Left forelimb (tissue), 1 donor: Measurements from ENCODE around the gene HDAC1.

ENCODE experiments used
- DNase-seq: peaks from one replicate; pipeline ENCODE4 v3.0.0-alpha.2; 2018; ENCODE audit warnings: low spot score

HDAC1 gene

DNA sequence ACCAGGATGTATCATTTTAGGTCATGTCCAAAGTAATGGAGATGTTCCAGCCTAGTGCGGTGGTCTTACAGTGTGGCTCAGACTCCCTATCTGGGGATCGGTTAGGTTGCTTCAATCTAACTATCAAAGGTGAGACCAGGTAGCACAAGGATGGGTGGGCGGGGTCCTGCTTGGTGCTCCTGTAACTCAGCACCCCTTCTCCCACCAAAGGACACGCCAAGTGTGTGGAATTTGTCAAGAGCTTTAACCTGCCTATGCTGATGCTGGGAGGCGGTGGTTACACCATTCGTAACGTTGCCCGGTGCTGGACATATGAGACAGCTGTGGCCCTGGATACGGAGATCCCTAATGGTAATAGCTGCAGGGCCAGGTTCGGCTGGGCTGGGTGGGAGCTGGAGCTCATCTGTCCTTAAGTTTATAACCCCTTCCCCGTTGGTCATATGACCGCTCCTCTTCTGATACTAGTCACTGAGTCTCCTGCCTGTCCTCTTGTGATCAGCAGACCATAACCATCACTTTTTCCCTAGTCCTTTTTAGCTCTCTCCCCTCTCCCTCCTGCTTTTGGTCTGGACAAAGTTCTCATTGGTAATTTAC is 38.8 kb downstream of the HDAC1 start:
- no peak for DNase-seq

DNA sequence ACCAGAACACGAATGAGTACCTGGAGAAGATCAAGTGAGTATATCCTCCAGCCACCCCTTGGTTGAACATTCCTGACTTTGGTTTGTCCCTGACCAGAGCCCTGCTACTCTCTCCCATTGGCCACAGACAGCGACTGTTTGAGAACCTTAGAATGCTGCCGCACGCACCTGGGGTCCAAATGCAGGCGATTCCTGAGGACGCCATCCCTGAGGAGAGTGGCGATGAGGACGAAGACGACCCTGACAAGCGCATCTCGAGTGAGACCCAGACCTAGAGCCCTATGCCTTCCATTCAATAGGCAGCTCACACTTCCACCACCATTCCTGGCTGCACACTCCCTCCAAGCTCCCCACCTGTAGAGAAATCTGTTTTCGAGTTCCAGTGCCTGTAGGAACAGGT is 39.7 kb downstream of the HDAC1 start:
- no peak for DNase-seq

DNA sequence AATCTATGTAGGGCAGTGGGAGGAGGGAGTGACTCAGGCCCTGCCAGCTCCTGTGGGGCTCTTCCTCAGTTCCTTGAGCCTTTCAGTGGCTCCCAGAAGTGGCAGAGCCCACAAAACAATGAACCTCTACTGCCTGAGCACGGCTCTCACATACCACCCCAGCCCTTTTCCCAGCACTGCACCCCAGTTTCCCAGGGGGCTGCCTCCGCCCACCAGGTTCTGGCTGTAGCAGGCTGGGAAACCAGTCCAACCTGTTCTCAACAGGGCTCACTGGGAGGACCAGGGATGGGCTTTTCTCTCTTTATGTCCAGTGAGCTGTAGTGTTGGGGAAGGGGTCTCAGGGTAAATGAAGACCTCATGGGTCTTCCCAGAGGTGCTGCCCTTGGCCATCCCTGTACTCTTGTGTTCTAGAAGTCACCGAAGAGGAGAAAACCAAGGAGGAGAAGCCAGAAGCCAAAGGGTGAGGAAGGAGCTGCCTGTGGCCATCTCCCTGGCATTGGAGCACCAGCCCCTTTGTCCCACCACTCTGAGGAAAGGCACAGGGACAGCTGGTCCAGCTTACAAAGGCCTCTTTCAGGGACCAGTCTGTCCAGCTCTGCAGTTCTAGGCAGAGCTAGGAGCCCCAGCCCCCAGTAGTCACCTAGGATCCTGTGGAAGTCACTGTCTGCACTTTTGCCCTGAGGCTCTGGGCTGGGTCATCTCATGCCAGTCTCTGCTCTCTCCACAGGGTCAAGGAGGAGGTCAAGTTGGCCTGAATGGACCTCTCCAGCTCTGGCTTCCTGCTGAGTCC is 40.6 kb downstream of the HDAC1 start:
- DNase-seq, result no peak

DNA sequence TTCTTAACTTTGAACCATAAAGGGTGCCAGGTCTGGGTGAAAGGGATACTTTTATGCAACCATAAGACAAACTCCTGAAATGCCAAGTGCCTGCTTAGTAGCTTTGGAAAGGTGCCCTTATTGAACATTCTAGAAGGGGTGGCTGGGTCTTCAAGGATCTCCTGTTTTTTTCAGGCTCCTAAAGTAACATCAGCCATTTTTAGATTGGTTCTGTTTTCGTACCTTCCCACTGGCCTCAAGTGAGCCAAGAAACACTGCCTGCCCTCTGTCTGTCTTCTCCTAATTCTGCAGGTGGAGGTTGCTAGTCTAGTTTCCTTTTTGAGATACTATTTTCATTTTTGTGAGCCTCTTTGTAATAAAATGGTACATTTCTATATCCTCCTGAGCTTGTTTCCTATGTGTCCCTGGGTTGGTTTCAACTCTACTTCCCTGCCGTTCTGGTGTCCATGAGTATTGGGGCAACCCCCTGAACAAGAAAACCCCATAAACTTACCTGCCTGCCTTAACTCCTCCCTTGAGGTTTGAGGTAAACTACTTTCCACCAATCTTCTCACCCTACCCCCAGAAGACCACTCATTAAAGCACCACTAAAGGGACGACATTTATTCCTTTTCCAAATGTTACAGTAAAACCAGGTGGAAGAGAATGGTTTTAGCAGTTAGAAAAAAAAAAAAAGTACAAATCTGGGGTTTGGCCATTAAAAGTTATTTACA is 41.5 kb downstream of the HDAC1 start:
- DNase-seq, result no peak

DNA sequence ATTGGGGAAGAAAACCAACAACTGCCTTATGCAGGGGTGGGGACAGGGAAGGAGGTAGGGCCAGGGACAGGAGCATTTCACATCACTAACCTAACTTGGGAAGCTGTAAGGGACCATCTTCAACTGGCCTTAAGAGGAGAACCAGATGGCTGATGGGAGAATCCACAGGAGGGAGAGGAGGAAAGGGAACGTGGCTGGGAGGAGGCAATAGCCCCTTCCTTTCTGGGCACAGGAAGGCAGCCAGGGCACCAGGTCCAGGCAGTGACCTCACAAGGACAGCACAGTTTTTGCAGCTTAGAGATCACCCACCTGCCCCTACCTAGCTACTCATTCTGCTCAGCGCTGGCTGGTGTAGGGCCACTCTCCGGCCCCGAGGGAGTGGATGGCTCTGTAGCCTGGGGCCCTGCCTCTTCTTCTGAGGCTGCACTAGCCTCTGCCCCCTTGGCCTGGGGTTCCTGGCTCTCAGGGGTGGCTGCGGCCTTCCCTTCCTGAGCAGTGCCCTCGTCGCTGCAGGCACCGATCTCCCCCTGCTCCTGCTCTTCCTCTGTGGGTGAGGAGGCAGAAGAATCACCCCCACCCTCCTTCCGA is 42.5 kb downstream of the HDAC1 start:
- no peak for DNase-seq

DNA sequence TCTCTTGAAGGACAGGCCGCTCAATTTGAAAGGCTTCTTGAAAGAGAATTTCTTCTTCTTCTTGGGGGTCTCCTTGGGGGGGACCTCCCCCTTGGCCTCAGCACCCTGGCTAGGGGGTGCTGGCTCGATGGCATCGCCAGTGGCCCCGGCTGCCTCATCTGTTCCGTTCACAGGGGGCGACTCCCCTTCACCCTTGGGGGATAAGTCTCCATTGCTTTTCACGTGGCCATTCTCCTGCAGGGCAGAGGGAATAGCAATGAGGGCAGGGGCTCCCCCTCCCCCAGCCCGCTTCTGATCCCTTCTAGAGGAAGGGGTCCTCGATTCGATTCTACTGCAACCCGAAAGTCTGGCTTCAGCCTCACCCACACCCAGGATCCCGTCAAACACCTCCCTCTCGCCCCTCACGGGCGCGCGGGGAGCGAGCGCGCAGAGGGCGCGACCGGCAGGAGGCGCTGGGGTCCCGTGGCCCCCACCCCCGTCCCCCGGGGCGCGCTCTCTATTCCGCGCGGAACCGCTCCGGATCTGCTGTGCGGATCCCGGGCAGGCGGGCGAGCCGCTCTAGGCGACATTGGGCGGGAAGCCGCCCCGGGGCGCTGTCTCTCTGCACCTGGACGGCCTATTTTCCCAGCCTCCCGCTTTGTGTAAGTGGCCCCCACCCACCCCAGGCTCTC is 43.1 kb downstream of the HDAC1 start:
- no peak for DNase-seq

DNA sequence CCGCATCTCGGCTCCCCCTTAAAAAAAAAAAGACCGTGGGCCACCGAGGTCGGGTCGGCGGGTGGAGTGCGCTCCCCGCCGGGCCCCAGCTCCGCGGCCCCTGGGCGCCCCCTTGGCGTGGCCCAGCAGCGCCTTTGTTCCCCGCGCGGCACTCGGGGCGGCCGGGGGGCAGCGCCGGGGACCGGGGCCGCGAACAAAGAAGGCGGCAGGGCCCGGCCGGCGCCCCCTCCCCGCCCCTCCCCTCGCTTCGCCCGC is 43.6 kb downstream of the HDAC1 start:
- no peak for DNase-seq

DNA sequence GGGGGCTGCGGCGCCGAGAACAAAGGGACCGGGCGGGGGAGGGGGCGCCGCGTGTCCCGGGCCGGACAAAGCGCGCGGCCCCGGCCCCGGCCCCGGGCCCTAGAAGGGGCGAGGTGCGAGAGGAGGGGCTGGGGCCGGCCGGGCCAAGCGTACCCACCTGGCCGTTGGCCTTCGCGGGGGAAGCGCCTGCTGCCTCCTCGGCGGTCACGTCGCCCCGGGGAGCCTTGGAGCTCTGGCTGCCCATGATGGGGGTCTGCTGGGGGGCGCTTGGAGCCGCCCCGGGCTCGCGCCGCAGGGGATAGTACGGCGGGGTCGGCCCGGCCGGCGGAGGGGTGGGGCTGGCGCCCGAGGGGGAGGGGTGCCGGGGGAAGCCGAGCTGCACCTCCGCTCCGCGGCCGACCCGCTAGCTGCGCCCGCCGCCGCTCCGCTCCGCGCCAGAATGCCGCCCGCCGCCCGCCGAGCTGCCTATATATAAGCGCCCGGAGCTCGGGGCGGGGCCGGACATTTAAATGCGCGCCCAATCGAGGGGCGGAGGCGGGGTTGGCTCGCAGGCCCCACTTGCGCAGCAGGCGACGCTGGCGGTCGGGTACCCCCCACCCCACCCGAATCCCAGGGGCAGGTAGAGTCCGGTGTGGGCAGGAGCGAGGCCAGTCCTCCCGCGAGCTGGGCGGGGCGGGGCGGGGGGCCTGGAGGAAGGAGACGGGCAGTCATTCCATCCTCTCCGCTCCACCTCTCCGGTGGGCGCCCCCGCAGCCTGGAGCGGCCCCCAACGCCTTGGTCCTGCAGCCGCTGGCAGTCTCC is 44.1 kb downstream of the HDAC1 start, which contains the start of gene MARCKSL1:
MARCKSL1 (minus strand) TSS at position 444 of the 801 bp plus-strand sequence; CDS start at position 244, 200 bp downstream.
- DNase-seq, result peak; percentile 92

DNA sequence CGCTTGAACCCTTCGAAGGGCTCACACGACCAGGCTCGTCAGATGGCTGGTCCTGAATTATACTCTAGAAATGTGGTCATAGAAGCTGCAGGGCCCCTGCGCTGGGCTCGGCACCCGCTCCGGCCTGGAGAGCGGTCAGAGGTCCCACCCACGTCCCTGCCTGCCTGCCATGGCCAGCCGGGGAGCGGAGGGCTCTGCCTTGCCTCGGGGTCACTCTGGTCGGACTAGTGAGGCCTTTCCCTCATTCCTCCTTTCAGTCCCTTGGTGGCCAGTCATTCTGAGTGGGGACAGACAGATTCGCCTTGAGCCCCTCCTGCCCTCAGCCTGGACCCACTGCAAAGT is 44.7 kb downstream of the HDAC1 start:
- no peak for DNase-seq

DNA sequence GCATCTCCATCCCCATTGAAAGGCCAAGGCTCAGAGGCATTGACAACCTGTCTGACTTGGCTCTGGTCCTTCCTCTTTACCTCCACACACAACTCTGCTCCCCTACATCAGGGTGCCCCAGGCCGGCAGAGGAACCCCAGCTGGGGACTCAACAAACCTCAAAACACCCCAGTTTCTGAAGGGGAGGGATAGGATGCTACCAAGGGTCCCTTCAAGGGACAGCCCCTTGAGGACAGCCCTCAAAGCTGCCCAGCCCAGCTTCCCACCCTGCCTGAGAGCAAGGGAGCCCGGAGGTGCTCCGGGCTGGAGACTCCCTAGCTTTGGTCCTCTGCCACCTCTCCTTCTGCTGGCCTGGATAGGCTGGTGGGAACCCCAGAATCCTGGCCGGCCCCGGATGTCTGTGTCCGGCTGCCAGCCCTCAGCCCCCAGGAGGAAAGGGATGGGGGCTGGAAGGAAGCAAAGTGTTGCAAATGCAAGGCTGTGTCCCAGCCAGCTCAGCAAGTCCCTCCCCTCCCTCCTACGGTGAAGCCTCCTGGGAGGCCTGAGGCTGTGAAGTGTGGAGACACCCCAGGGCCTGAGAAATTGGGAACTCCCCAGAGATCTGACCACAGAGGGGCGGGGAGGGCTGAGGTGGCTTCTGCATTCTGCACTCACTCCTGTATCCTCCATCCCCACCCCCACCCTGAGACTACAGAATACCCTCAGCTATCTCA is 45.2 kb downstream of the HDAC1 start:
- DNase-seq, result no peak

DNA sequence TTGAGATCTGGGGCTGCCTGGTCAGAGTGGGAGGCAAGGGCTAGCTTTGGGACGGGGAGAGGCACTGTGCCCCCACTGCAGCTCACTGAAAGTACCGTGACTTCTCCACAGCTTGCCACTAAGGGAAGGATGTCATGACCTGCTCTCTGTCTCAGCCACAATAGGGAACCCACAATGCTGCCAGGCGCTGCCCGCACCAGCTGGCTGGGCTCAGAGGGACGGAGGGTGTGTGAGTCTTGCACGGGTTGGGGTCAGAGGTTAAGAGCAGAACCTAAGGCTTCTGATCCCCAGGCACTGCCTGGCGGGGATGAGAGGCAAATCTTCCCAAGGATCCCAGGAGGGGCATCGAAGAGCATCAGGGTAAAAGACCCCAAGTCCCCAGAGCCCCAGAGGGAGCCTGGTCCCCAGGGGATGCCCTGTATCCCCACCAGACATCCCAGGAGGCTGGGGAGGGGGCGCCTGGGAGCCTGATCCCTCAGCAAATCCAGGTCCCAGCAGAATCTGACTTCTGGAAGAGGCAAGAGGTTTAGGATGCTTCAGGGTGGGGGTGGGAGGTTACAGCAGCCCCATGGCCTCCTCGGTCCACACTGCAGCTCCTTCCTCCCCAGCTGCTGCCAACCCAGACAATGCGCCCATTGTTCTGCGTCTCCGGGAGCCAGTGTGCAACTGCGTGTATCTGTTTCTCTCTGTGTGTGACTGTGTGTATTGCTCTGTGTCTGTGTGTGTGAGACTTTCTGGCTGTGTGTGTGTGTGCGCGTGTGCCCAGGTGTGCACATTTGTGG is 46.2 kb downstream of the HDAC1 start:
- no peak for DNase-seq

DNA sequence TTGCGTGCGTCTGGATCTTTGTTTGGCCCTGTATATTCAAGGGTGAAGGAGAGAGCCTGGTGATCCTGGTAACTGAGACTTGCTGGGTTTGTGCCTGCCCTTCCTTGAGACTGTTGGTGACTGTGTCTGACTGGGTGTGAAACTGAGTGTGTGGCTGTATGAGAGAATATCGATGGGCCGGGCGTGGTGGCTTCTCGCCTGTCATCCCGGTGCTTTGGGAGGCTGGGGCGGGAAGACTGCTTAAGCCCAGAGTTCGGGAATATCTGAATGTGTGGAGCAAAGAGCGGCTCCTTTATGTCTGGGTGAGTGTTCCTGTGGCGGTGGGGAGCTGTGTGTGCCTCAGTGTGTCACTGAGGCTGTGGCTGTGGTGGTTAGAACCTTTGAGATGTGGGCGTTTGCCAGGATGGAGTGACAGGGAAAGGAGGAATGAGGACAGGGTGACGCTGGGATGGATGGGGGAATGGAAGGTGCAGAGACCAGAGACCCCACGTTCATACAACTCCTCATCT is 46.8 kb downstream of the HDAC1 start:
- DNase-seq, result no peak

DNA sequence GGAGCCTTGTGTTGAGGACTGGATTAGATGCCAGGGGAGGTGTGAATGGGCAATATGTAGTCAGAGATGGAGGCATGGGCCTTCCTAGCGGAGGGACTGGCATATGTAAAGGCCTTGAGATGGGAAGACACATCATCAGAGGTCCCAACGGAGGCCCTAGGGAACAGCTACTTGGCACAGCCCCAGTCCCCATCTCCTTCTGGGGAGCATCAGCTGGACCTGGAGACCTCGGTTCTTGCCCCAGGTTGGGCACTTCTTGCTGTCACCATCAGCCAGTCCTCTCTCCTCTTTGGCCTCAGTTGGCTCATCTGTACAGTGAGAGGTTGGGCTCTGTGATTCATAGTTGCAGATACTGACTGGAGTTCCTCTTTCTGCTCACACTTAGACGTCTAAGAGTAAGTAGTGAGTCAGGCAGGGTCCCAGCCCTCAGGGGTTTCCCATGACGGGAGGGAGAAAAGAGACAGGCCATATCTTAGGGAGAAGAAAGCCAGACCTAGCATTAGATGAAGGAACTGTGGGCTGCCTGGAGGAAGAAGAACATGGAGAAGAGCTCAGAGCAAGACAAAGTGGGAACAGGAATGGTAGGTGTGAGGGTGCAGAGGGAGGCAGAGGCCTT is 47.6 kb downstream of the HDAC1 start:
- DNase-seq, result no peak

DNA sequence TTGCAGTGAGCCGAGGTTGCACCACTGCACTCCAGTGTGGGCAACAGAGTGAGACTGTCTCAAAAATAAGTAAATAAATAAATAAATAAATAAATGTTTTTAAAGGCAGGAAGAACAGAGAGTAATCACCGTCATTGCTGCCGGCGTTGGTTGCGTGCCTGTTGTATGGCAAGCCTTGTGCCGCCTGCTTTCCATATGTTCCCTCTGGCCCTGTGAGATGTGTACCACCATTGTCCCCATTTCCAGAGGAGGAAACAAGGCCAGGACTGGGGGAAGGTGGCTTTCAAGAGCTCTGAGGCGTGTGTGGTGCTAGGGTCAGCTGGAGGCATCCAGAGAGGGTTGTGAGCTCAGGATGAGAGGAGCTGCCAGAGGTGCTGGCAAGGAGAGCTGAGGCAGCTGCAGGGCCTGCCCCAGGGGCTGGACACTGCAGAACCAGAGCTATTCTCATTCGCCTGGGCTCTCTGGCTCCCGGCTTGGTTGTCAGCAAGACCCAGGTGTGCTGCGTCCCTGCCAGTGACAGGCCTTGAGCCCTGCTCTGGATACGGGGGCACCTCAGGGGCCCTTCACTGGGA is 49.4 kb downstream of the HDAC1 start:
- DNase-seq, result no peak

DNA sequence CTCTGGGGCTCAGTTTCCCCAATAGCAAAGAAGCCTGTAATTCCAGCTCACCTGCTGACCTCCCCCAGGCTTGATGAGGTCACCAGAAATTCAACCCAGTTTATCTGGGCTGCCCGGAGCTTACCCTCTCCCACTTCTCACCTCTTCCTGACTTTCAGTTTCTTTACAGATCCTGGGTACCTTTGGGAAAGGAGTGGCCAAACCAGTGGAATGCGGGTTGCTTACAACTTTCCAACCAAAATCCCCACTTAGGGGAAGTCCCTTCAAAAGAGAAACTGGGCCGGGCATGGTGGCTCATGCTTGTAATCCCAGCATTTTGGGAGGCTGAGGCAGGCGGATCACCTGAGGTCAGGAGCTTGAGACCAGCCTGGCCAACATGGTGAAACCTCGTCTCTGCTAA is 50.1 kb downstream of the HDAC1 start:
- DNase-seq, result no peak

DNA sequence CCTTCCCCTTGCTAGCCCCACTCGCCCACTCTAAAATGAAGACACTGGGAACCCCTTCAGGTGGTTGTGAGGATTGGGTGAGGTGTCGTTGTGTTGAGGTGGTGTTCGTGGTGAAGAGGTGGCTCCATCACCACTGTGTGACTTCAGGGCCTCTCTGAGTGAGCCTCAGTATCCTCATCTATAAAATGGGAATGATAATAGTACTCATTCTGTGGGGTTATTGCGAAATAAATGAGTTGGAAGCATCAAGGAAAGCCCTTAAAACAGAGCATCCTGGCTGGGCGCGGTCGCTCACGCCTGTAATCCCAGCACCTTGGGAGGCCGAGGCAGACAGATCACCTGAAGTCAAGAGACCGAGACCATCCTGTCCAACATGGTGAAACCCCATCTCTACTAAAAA is 50.8 kb downstream of the HDAC1 start:
- DNase-seq, result no peak

DNA sequence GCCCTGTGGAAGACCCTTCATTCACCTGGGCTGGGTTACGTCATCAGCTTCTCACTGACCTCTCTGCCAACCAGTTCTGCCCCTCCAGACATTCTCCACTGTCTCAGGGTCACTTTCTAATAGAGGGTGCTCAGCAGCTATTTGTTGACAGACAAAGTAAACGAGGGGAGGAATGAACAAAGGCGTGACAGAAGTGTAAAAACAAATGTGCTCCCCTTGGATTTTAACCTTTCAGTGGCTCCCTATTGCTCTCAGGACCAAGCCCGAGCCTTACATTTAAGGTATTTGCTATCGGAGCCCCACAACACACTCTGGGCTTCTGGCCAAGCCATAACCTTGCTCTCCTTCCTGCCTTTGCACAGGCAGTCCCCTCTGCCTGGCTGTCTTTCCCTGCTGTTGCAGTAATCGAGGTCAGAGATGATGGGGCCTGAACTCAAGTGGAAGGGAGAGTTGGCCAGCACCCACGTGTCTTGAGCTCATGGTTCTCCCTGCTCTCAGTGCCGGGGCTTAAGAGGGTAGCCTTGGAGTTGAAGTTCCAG is 53.5 kb downstream of the HDAC1 start:
- no peak for DNase-seq

DNA sequence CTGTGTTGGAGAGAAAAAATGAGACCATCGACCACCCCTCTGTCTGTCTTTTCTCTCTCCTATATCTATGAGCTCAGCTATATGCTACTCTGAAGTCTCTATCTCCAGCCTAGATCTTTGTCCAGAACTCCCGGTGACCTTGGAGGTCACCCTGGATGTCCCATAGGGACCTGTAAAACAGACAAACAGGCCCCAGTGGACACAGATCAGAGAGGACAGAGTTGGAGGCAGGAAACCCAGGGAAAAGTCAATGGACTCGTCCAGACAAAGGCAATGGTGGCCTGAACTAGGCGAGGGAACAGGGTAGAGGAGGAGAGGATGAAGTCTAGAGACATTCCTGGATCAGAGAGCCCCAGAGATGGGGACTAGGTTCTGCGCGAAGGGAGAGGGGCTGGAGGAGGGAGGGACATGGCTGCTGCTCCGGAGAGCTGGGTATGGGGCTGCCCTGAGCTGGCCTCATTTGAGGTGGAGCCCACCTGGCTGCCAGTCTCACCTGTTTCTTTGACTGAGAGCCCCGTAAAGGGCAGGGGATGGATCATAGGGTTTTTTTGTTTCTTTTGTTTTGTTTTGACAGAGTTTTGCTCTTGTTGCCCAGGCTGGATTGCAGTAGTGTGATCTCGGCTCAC is 54.8 kb downstream of the HDAC1 start:
- no peak for DNase-seq
